B cell (primary cell): ENCODE measurements around the gene EPB41L4A. TPM values are rescaled to one million over a fixed set of nuclear protein-coding genes. Genes with fewer than 3 reads are reported as not detected.

Experiments
- ATAC-seq: fragments of 200-7000 bp; cut with Tn5 transposase; one replicate; pipeline ENCODE4 v1.10.0; 2021; ENCODE audit warnings: low read depth, mild to moderate bottlenecking, moderate number of reproducible peaks, moderate library complexity
- CTCF ChIA-PET: fragments of 350-600 bp; sonication (Branson Sonifier 250); formaldehyde crosslinking; loops from one replicate; lab custom pipeline; 2021; ENCODE audit warnings: antibody characterized with exemption, inconsistent platforms; lab: Charles Lee
- POLR2A ChIA-PET: fragments of 350-600 bp; sonication (Branson Sonifier 250); formaldehyde crosslinking; loops from one replicate; lab custom pipeline; 2021; ENCODE audit warnings: antibody characterized with exemption; lab: Charles Lee
- DNase-seq: peaks from one replicate; pipeline ENCODE4 v3.0.0; 2013
- H2AFZ ChIP-seq: 2 replicates; pipeline ENCODE4 v1.6.1; 2012; ENCODE audit warnings: mild to moderate bottlenecking, low read depth, low read length; ENCODE audit not compliant: insufficient read depth, poor library complexity, severe bottlenecking
- H3K27ac ChIP-seq, 2 donors: 1 replicate in 1 of 2; 2 replicates in 1 of 2; pipeline ENCODE4 v1.5.1; 2012 to 2013; ENCODE audit warnings: low read length in 2 of 2, mild to moderate bottlenecking in 2 of 2, moderate library complexity in 1 of 2
- H3K27me3 ChIP-seq, 4 experiments: fragments of 200-600 bp in 1 of 4; sonication (generic) in 1 of 4; replicated peaks in 1 of 4; 1 replicate in 2 of 4; 2 replicates in 2 of 4; pipeline versions ENCODE4 v1.6.1 to v1.7.0; 2013 to 2016; ENCODE audit warnings: low read length in 3 of 4, mild to moderate bottlenecking in 2 of 4, mixed read lengths in 1 of 4, moderate library complexity in 1 of 4; ENCODE audit not compliant: insufficient read depth in 4 of 4, control insufficient read depth in 3 of 4; ENCODE audit errors: control extremely low read depth in 1 of 4
- H3K36me3 ChIP-seq, 2 experiments: replicated peaks in 1 of 2; 1 replicate in 1 of 2; 2 replicates in 1 of 2; pipeline versions ENCODE4 v1.6.1 to v1.7.1; 2013; ENCODE audit warnings: low read length in 1 of 2; ENCODE audit not compliant: insufficient read depth in 2 of 2, control insufficient read depth in 1 of 2; ENCODE audit errors: control extremely low read depth in 1 of 2, extremely low read depth in 1 of 2
- H3K4me1 ChIP-seq, 2 donors: fragments of 200-600 bp in 1 of 2; sonication (generic) in 1 of 2; 1 replicate in 1 of 2; 2 replicates in 1 of 2; pipeline versions ENCODE4 v1.5.1 to v1.6.1; 2013 to 2017; ENCODE audit warnings: low read length in 2 of 2; ENCODE audit not compliant: control insufficient read depth in 2 of 2, insufficient read depth in 2 of 2
- H3K4me2 ChIP-seq: replicated peaks from 2 replicates; pipeline ENCODE3; 2012; ENCODE audit warnings: mild to moderate bottlenecking, low read depth, low read length; ENCODE audit not compliant: poor library complexity, severe bottlenecking
- H3K4me3 ChIP-seq, 5 experiments: fragments of 200-600 bp in 1 of 5; sonication (generic) in 1 of 5; 1 replicate in 3 of 5; 2 replicates in 2 of 5; pipeline versions ENCODE4 v1.5.1 to v1.7.0; 2011 to 2016; ENCODE audit warnings: low read length in 4 of 5, mild to moderate bottlenecking in 4 of 5, low read depth in 2 of 5, control low read depth in 1 of 5, moderate library complexity in 1 of 5; ENCODE audit not compliant: insufficient read depth in 1 of 5; ENCODE audit errors: control extremely low read depth in 1 of 5, extremely low read depth in 1 of 5
- H3K79me2 ChIP-seq: fragments of 200-600 bp; sonication (generic); one replicate; pipeline ENCODE4 v1.6.0; 2016; ENCODE audit warnings: low read length; ENCODE audit not compliant: control insufficient read depth, insufficient read depth
- H3K9ac ChIP-seq: fragments of 200-600 bp; sonication (generic); 2 replicates; pipeline ENCODE4 v1.6.1; 2017; ENCODE audit warnings: mild to moderate bottlenecking, low read length, moderate library complexity
- H3K9me3 ChIP-seq, 3 donors: one replicate each; pipeline versions ENCODE4 v1.6.1 to v1.7.1; 2013; ENCODE audit warnings: low read length in 2 of 3; ENCODE audit not compliant: control insufficient read depth in 2 of 3, insufficient read depth in 1 of 3; ENCODE audit errors: control extremely low read depth in 1 of 3
- H4K20me1 ChIP-seq: 2 replicates; pipeline ENCODE4 v1.6.0; 2012; ENCODE audit warnings: mild to moderate bottlenecking, low read length; ENCODE audit not compliant: insufficient read depth, control insufficient read depth, poor library complexity, severe bottlenecking
- H3K27ac Mint-ChIP-seq: one replicate; pipeline ENCODE4 v1.8.0; 2021; ENCODE audit warnings: mixed read lengths
- H3K27me3 Mint-ChIP-seq: one replicate; pipeline ENCODE4 v1.8.0; 2021; ENCODE audit warnings: mixed read lengths
- H3K4me1 Mint-ChIP-seq: one replicate; pipeline ENCODE4 v1.8.0; 2021; ENCODE audit warnings: mixed read lengths
- H3K4me3 Mint-ChIP-seq: one replicate; pipeline ENCODE4 v1.8.0; 2021; ENCODE audit warnings: mixed read lengths
- H3K9me3 Mint-ChIP-seq: one replicate; pipeline ENCODE4 v1.8.0; 2022; ENCODE audit warnings: mixed read lengths; ENCODE audit not compliant: insufficient read depth
- EZH2 ChIP-seq: IDR thresholded peaks from 2 replicates; pipeline ENCODE4 v1.6.1; 2012; ENCODE audit warnings: borderline replicate concordance, low read depth, mild to moderate bottlenecking, moderate library complexity, low read length; ENCODE audit not compliant: insufficient read depth, poor library complexity, severe bottlenecking
- WGBS: methylation state at CpG from one replicate; pipeline ENCODE4 v1.1.5; 2013; ENCODE audit warnings: missing lambda C conversion rate; ENCODE audit not compliant: insufficient coverage; 5-methylcytosine and 5-hydroxymethylcytosine counted together
- intact Hi-C: fragments of 100-400 bp; cut with micrococcal nuclease; formaldehyde crosslinking; loops from one replicate; pipeline ENCODE4 v1.10.0; 2022
- polyA plus RNA-seq: library from polyadenylated mRNA; depleted of rRNA; stranded (reverse); fragments of >200 nt; gene quantifications from 2 replicates; pipeline ENCODE4 v1.2.3, GENCODE V29; 2012
- total RNA-seq, 2 donors: library from RNA; stranded (reverse); fragments of 120-200 nt in 1 of 2; gene quantifications; 1 replicate in 1 of 2; 2 replicates in 1 of 2; pipeline versions ENCODE4 v1.2.3 to v1.2.4, GENCODE V29; 2013 to 2022
- TF ChIP-seq, protein P1 (sequence below): fragments of 200-600 bp; IDR thresholded peaks from one replicate; pipeline ENCODE4 v1.8.0; 2022; ENCODE audit warnings: antibody characterized with exemption, mild to moderate bottlenecking

The EPB41L4A gene
- total and polyA plus RNA-seq, 2 donors (not counting 1 experiment from before 2014, with no cell fraction given), result 1.8 to 12.9 TPM

DNA sequence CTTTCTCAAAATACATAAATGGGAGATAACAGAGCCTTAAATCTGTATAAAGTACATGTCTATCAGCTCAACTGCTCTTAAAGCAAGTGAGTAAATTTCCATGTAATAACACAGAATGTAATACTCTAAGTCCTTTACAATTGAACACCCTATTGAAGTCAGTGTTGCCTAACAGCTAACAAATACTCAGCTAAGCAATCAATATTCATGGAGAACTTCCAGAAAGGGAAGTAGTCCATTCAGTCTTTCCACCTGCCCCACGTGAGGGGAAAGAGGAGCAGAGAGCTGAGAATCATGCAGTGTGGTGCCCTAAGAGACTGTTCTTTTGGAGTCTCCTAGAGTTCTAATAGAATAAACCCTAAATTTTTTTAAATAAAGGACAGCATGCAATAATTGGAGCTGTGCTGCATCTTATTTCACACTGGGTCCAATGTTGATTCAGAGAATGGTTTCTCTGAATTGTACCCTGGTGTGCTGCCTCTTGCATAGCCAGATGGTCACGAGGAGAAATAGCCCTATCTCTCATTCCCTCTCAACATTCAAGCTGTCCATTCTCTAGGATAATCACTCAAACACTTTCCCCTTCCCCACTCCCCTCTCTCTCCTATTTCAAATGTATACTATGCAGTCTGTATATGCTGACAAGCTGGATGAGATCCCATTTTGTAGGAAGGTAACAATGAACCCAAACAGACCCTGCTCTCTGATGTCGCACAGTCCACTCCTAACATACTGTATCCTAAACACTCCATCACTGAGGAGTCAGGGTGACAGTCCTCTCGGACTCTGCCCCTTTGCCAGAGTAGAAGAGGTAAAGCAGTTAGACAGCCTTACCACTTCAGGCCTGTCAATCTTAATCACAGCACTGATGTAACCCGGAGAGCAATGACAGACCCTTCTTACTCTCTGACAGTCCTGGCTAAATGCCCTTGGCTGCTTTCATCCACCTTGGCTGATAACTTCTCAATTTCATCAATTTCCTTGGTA lies 134.8 kb downstream of the EPB41L4A start:
- CTCF ChIA-PET, result no interaction called here
- TF ChIP-seq, protein P1, sequence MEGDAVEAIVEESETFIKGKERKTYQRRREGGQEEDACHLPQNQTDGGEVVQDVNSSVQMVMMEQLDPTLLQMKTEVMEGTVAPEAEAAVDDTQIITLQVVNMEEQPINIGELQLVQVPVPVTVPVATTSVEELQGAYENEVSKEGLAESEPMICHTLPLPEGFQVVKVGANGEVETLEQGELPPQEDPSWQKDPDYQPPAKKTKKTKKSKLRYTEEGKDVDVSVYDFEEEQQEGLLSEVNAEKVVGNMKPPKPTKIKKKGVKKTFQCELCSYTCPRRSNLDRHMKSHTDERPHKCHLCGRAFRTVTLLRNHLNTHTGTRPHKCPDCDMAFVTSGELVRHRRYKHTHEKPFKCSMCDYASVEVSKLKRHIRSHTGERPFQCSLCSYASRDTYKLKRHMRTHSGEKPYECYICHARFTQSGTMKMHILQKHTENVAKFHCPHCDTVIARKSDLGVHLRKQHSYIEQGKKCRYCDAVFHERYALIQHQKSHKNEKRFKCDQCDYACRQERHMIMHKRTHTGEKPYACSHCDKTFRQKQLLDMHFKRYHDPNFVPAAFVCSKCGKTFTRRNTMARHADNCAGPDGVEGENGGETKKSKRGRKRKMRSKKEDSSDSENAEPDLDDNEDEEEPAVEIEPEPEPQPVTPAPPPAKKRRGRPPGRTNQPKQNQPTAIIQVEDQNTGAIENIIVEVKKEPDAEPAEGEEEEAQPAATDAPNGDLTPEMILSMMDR, result no peak
- TF ChIP-seq EZH2, result no peak
- POLR2A ChIA-PET, result no interaction called here
- no peak overlapping the region for H3K27ac Mint-ChIP-seq
- no peaks in the 10 kb centered on the region for H3K9me3 Mint-ChIP-seq
- H3K4me3 Mint-ChIP-seq, result no peak overlapping the region
- H3K4me1 Mint-ChIP-seq, result no peaks in the 10 kb centered on the region
- ATAC-seq (no peak), DNase-seq (no peak)
- Histone ChIP-seq H3K79me2 (no peaks in the 10 kb centered on the region), H3K36me3 (no peaks in the 10 kb centered on the region), H3K27ac (no peak overlapping the region), H2AFZ (no peak overlapping the region), H4K20me1 (no peaks in the 10 kb centered on the region), H3K4me2 (no peak overlapping the region), H3K4me1 (no peaks in the 10 kb centered on the region), H3K9me3 (no peaks in the 10 kb centered on the region), H3K27me3 (no peaks in the 10 kb centered on the region), H3K4me3 (no peak overlapping the region), H3K9ac (no peak overlapping the region)
- WGBS, result 87% methylated on average over 3 of the region's 5 CpGs
- intact Hi-C loops, result no loop called here
- H3K27me3 Mint-ChIP-seq, result no peaks in the 10 kb centered on the region

DNA sequence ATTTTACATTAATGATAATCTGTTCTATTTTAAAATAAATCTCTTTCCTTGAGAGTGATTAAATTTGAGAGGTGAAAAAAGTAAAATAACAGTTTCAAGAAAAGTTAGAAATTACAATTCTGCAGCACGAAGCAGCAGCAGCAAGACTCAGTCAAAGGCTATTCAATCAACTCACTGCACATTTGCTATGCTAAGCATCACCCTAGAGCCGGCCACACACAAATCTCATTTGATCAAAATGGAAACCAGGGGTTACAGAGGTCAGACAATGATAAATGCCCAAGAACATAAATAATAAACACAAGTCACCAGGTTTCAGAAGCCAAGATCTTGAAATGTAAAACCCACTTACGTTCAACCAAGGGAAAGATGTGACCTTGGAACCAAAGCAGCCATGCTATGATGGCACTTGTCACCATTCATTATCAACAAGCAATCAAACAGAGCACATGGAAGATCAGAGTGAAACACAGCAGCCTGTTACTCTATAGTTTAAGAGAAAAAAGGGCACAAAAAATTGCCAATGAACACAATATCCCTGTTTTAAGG lies 136.0 kb downstream of the EPB41L4A start:
- CTCF ChIA-PET, result no interaction called here
- no peaks in the 10 kb centered on the region for H3K4me1 Mint-ChIP-seq
- POLR2A ChIA-PET, result no interaction called here

More for the DNA sequence above, 136.0 kb downstream of the EPB41L4A start:
- no peaks in the 10 kb centered on the region for H3K9me3 Mint-ChIP-seq
- no peaks in the 10 kb centered on the region for H3K27me3 ChIP-seq
- H3K79me2 ChIP-seq, result no peaks in the 10 kb centered on the region
- no peak for TF ChIP-seq EZH2
- TF ChIP-seq, protein P1, result no peak
- ATAC-seq, result no peak
- H3K4me3 ChIP-seq, result no peak overlapping the region
- intact Hi-C loops, result no loop called here
- no peaks in the 10 kb centered on the region for H3K4me1 ChIP-seq
- H3K4me3 Mint-ChIP-seq, result no peak overlapping the region
- no peaks in the 10 kb centered on the region for H3K9me3 ChIP-seq
- H3K4me2 ChIP-seq, result no peak overlapping the region
- H3K36me3 ChIP-seq, result no peaks in the 10 kb centered on the region
- no peak overlapping the region for H2AFZ ChIP-seq
- 84% methylated on average over 2 of the region's 3 CpGs for WGBS
- no peak overlapping the region for H3K9ac ChIP-seq
- DNase-seq, result no peak
- H3K27me3 Mint-ChIP-seq, result no peaks in the 10 kb centered on the region
- H3K27ac Mint-ChIP-seq, result no peak overlapping the region
- H3K27ac ChIP-seq, result no peak overlapping the region
- H4K20me1 ChIP-seq, result no peaks in the 10 kb centered on the region
